ENCODE results near the gene PLSCR4.

Gene PLSCR4

GRCh38 chr3:146159037-146159436, 91.9 kb downstream of the PLSCR4 start:
- Histone ChIP-seq H3K27ac (no peak overlapping the region), H3K4me3 (ENCODE audit: low read depth, low read length) (no peak overlapping the region), H3K36me3 (peaks cover 2% of the 10 kb centered on the region; the same call in 1 of the 2 replicates), H3K9me3 (ENCODE audit: severe bottlenecking) (no peaks in the 10 kb centered on the region), H3K27me3 (ENCODE audit: insufficient read depth, low read depth, severe bottlenecking) (no peaks in the 10 kb centered on the region)
- TF ChIP-seq CTCF (IDR thresholded peaks at IDR 0.05; ENCODE audit: low read depth, low read length), result no peak
- no peak for DNase-seq

- Histone ChIP-seq H3K27me3 (ENCODE audit: insufficient read depth, low read depth, severe bottlenecking) (no peaks in the 10 kb centered on the region), H3K27ac (no peak overlapping the region), H3K4me3 (ENCODE audit: low read depth, low read length) (no peak overlapping the region), H3K36me3 (peaks cover 2% of the 10 kb centered on the region; the same call in 1 of the 2 replicates), H3K9me3 (ENCODE audit: severe bottlenecking) (no peaks in the 10 kb centered on the region)
- TF ChIP-seq CTCF (IDR thresholded peaks at IDR 0.05; ENCODE audit: low read depth, low read length), result no peak
- no peak for DNase-seq
Observed at GRCh38 chr3:146157325-146158060, 93.4 kb downstream of the PLSCR4 start.

- no peak overlapping the region for H3K4me3 ChIP-seq (ENCODE audit: low read depth, low read length)
Observed at GRCh38 chr3:146156666-146157314, 94.1 kb downstream of the PLSCR4 start.

GRCh38 chr3:146156095-146156494, 94.8 kb downstream of the PLSCR4 start:
- no peak for TF ChIP-seq CTCF (IDR thresholded peaks at IDR 0.05; ENCODE audit: low read depth, low read length)
- H3K27ac ChIP-seq, result no peak overlapping the region
- H3K36me3 ChIP-seq, result peaks cover under 1% of the 10 kb centered on the region; the same call in 1 of the 2 replicates
- no peaks in the 10 kb centered on the region for H3K27me3 ChIP-seq (ENCODE audit: insufficient read depth, low read depth, severe bottlenecking)
- DNase-seq, result no peak
- H3K4me3 ChIP-seq (ENCODE audit: low read depth, low read length), result no peak overlapping the region
- no peaks in the 10 kb centered on the region for H3K9me3 ChIP-seq (ENCODE audit: severe bottlenecking)

More at GRCh38 chr3:146156666-146157314, 94.1 kb downstream of the PLSCR4 start:
- no peaks in the 10 kb centered on the region for H3K27me3 ChIP-seq (ENCODE audit: insufficient read depth, low read depth, severe bottlenecking)
- H3K36me3 ChIP-seq, result peaks cover 2% of the 10 kb centered on the region; the same call in 1 of the 2 replicates
- H3K27ac ChIP-seq, result no peak overlapping the region
- TF ChIP-seq CTCF (IDR thresholded peaks at IDR 0.05; ENCODE audit: low read depth, low read length), result no peak
- DNase-seq, result no peak
- no peaks in the 10 kb centered on the region for H3K9me3 ChIP-seq (ENCODE audit: severe bottlenecking)

- H3K9me3 ChIP-seq (ENCODE audit: severe bottlenecking), result no peaks in the 10 kb centered on the region
- no peak for TF ChIP-seq CTCF (IDR thresholded peaks at IDR 0.05; ENCODE audit: low read depth, low read length)
- no peak overlapping the region for H3K4me3 ChIP-seq (ENCODE audit: low read depth, low read length)
- no peak for DNase-seq
- no peaks in the 10 kb centered on the region for H3K27me3 ChIP-seq (ENCODE audit: insufficient read depth, low read depth, severe bottlenecking)
- H3K27ac ChIP-seq, result no peak overlapping the region
- no peaks in the 10 kb centered on the region for H3K36me3 ChIP-seq
Observed at GRCh38 chr3:146154995-146155394, 95.9 kb downstream of the PLSCR4 start.

Measured in WERI-Rb-1 (cell line).